HG03045 (cell line): Measurements from ENCODE around the gene HIRA.
A peak's percentile ranks its signal among the peaks of the same experiment; 100 is the strongest.
"Not testable (repeated sequence)": the region's sequence is repeated elsewhere in the genome, so short reads cannot be mapped to it uniquely, and the experiment has no call there.

ENCODE experiments used
- ATAC-seq: cut with Tn5 transposase; IDR thresholded peaks from one replicate; pipeline ENCODE4 v1.9.1; 2021; ENCODE audit warnings: mild to moderate bottlenecking, moderate library complexity; ENCODE audit not compliant: unreplicated experiment

Gene HIRA

DNA sequence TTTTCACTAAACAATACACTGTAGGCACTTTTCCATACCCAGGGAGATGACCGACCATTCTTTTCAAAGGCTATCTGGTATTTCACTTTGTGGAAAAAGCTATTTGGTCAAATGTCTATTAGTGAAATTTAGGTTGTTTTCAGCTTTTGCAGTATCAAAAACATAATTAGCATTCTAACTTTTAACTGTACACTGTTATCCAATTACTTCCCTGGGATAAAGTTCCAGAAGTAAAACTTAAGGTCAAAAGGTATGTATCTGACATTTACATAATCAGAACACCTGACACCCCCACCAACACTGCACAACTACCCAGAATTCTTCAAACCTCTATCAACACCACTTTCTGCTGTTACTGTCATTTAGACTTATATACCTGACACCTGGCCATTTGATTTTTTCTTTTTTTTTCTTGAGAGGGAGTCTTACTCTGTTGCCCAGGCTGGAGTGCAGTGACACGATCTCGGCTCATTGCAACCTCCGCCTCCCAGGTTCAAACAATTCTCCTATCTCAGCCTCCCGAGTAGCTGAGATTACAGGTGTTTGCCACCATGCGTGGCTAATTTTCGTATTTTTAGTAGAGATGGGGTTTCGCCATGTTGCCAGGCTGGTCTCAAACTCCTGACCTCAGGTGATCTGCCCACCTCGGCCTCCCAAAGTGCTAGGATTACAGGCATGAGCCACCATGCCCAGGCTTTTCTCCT lies 13.9 kb upstream of the HIRA start:
- not testable (repeated sequence) for ATAC-seq

DNA sequence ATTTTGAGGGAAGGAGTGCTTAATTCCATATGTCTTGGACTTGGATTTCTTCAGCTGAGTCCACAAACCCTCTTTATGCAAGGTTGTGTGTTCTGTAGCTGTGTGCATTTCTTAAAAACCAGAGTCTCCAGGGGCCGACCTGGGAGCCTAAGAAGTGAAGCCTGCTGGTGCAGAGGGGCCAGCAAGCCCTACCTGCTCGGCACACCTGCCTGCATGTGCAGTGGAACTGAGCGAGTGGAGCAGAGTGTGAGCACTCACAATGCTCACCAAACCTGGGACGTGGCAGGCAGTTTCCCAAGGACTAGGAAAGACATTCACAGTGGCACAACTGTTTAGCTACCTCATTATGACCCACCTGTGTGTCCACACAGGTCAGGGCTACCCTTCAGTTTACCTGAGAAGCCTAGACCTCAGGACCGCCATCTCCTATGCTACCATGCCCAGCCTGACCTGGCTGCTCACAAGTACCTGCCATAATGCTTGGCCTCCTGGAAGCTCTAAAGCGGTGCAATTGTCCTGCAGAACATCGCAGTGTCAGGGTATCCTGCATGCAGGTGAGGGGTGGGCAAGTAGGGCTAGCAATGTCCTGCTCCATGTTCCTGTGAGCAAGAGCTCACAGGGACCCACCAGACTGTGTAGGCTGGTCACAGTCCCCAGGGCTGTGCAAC lies 12.1 kb upstream of the HIRA start:
- no peak for ATAC-seq

DNA sequence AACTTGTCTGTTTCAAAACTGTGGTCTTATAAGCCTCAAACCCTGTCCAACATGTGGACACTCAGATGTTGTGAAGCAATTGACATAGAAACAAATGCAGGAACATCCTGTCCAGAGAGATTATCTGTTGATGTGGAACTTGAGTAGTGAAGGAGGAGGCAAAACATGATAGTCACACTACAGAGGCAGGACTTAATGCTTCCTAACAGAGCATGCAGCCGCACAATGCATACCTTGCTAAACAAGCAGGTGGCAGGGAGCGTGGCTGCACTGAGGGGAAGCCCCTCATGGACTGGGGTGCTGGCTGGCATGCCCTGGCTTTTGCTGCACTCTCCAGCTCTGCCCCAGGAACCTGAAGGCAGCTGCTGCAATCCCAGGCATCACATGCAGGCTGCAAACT lies 10.6 kb upstream of the HIRA start:
- ATAC-seq, result no peak

DNA sequence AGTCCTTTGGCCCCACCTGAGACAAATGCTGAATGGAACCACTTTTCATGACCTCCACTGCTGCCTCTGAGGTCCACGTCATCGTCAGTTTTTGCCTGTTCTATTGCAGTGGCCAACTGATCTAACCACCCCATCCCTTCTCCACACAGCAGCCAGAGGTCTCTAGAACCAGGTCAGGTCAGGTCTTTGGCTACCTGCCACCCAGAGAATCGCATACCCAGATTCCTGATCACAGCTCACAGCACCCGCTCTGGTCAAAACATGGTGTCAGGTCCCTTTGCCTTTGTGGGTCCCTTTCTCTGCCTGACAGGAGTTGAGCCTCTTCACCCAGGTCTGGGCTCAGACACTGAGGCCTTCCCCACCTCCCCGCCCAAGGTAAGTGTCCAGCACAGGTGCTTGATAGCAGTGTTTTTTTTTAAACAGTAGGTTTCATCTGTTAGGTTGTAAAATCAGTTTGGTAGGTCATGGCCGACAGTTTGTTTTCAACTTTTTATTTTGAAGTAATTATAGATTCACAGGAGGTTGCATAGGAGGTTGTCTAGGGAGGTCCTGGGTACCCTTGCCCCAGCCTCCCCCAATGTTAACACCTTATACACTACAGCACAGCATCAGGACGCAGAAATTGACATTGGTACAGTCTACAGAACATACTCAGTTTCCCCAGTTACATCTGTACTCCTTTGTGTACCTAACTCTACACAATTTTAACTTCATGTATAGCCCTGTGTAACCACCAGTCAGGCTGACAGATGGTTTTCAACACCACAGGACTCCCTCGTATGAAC lies 9.1 kb upstream of the HIRA start:
- no peak for ATAC-seq

DNA sequence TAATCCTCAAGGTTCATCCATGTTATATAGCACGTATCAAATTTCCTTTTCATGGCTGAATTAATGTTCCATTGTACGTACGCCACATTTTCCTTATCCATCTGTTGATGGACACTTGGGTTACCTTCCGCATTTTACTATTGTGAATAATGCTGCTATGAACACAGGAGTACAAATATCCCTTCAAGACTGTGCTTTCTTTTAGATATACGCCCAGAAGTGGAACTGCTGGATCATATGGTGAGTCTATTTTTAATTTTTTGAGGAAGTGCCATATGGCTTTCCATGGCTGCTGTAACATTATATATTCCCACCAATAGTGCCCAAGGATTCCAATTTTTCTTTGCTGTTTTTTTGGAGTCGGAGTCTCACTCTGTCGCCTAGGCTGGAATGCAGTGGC lies 6.8 kb upstream of the HIRA start:
- ATAC-seq, result no peak

DNA sequence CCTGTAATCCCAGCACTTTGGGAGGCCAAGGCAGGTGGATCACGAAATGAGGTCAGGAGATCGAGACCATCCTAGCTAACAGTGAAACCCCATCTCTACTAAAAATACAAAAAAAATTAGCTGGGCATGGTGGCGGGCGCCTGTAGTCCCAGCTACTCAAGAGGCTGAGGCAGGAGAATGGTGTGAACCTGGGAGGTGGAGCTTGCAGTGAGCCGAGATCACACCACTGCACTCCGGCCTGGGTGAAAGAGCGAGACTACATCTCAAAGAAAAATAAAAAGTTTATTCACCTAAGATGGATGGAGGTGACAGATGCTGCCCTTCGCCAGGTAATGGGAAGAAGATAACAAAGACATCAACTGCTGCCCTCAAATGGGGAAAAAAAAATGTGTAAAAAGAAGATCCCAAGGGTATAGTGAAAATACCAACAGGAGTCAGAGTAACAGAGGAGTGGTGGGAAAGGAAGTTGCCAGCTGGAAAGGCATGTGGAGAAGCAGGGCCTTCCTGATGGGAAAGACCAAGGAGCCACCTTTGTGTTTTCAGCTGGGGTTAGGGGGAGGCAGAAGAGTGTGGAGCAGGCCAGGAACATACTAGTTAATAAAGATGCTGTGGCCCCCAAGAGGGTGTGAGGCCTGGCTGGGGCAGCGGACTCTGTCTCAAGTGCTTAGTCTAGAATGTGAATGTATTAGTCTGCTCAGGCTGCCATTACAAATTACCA lies 5.1 kb upstream of the HIRA start:
- ATAC-seq, result not testable (repeated sequence)

DNA sequence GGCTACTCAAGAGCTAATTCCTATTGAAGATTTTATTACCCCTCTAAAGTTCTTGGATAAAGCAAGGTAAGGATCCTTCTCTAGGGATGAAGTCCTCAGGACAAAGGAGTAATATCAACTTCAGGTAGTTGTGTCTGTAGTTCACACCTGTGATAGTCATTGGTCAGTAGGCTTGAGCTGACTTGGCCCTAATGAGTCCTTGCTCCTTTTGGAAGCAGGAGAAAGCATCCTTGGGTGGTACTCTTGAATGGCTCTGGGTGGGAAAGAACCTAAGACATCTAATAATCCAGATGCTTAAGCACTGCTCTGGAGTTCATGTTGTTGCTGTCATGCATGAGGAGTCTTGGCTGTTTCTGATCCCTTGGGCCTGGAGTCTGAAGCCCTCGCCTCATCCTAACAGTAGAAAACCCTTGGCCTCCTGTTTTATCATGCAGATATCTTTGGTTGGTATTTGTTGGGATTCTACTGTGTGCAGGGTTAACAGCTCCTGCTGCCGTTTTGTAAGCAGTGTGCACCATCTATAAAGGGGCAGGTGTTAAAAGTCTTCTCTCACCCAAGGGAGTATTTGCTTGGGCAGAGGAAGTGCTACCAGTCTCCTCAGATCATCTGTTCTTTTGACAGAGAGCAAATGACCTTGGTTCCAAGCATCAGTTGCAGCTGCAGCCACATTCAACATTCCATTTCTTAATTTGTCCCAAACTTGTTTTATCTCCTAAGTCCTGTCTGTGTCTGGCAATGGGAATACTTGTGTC lies 3.5 kb upstream of the HIRA start:
- no peak for ATAC-seq

DNA sequence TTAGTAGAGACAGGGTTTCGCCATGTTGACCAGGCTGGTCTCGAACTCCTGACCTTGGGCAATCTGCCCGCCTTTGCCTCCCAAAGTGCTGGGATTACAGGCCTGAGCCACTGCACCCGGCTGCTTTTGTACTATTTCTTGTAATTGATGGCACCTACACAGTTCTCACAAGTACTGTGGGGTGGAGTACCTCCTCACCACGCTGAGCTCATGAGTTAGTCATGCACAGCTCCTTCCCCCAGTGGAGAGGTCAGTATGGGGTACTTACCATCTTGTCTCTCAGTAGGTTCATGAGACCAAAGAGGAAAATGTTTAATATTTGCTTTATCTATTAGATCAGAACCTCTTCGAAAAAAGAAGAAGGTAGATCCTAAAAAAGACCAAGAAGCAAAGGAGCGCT lies 2.9 kb upstream of the HIRA start:
- no peak for ATAC-seq

DNA sequence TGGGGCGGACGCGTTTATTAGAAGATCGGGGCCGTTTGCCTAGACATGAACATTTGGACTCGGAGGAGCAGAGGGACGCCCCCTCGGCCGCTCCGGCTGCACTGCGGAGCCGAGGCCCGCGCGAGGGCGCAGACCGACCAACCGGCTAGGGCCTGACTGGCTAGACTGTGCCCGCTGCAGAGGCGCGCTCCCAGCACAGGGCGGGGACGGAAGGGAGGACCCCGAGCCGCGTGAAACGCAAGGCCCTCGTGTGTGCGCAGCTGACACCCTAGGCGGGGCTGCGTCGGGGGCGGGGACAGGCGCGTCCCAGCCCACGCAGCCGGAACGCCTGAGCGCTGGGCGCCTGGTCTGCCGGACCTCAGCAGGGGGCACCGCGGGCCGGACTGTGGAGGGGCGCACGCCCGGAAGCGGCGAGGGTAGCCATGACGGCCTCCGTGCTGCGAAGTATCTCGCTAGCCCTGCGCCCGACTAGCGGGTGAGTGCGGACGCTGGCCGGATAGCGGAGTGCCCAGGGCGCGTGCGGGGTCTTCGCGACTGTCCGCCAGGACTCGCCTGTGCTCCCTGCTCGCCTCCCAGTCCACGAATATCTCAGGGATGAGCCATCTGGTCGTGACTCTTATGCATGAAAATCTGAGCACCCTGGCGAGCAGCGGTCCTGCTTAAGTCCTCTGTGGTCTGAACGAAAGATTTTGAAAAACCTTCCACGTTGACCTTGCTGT lies 759 bp upstream of the HIRA start, which contains the start of gene MRPL40:
Gene MRPL40, plus strand, starts transcription at position 413 of the 719 bp plus-strand sequence. Its CDS starts 10 bp downstream, at position 423.
- peak; percentile 73 for ATAC-seq

DNA sequence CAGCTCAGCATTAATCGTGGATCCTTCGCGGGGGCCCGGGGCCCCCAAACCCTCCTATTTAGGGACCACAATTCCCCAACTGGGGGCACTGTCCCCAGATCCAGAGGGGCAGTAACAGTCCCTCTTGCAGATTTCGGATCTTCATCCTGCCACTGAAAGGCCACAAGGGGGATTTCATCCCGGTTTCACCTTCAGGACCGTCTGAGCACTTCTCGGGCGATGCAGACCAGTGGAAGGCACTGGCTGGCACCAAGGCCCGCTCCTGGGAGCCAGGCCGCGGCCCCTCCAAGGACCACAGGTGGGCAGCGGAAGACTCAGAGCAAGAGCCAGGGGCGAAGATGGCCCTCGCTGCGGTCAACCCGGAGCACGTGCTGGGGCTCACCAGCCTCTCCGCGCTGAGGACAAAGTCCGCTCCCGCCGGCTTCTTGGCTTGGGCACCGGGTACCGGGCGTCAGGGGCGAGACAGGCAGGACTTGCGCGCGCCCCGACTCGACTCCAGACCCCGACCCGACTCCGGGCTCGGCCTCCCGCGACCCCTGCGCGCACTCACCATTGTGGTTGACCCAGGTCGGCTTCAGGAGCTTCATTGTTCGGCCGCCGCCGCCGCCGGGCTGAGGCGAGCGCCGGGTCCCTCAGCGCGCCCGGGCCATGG lies 517 bp downstream of the HIRA start:
- ATAC-seq, result peak; percentile 17

DNA sequence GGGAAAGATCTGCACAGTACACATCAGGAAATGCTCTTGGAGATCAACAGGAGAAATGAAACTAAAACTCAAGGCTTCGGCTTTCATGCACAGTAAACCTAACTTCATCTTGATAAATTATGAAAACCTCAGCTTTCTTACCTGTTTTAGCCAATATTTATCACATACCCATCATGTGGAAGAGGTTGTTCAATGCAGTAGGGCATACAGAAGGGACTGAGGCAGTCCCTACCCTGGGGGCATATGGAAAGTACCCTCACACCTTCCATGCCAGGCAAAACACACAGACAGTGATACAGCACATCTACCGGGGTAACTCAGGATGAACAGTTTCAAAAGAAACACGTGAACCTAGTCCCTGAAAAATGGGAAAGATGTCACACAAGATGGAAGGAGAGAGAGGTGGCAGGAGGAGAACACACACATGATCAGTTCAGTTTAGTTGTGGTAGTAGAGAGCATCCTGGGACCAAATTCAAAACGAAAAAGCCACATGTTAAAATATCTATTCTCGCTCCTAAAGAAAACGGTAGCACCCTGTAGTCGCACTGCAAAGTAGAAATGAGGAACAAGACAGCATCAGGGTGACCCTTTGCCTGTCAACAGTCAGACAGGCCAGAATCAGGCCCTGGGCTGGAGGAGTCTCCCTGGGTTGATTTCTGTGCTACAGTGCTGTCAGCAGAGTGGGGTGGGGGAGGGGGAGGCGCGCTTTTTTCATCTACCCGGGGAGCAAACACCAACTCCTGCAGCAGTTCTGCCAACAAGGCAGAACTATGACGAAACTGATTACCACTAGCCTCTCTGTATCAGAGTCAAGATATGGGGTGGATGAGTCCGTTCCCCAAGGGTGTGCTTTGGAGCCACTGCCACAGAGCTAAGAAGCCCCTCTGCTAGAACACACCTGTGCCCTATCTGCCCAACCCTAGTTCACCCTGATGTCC lies 1.3 kb downstream of the HIRA start:
- ATAC-seq, result no peak

DNA sequence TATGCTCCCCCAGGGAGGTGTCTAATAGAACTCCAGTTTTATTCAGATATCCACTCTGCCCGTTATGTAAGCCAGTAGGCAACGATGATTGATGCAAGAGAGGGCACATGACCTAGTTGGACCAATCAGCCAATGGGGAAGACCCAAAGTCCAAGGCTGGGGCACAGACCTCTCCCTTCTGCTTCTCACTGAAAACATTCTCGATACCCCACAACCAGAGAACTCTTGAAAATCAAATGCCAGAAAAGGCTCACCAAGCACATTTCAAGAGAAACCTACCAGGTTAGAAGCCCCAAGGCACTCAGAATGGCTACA lies 7.4 kb downstream of the HIRA start:
- no peak for ATAC-seq

DNA sequence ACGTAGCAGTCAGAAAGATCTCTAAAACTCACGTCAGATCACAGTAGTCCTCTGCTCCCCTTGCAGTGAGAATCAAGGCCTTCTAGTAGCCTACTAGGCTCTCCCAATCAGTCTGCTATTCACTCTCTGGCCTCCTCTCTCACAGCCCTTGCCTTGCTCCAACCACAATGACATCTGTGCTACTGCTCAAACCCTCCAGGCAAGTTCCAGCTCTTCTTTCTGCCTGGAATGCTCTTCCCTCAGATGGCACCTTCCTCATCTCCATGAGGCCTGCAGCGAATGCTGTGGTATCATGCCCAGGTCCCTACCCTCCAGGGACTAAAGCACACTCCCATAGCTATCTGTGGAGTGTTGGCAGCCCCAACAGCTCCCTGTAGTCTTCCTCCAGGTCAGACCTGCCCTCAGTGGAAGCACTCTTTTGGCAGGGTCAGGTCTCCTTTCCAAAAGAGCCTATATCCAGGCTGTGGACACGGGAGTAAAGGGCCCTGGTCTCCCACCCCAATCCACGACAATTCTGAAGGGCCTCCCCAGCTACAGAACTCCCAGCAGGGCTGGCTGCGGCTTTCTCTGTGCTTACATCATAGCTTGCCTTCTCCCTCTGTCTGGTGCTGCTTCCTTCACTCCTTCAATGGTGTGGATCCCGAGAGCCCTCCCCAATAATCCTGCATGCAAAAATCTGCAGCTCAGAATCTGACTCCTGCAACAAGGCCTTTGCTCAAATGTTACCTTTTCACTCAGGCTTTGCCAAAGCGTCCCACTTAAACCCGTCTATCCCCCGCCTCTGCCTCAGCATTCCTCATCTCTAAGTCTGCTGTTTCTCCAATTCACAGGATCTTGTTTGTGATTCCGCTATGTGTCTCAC lies 8.9 kb downstream of the HIRA start:
- ATAC-seq, result no peak

DNA sequence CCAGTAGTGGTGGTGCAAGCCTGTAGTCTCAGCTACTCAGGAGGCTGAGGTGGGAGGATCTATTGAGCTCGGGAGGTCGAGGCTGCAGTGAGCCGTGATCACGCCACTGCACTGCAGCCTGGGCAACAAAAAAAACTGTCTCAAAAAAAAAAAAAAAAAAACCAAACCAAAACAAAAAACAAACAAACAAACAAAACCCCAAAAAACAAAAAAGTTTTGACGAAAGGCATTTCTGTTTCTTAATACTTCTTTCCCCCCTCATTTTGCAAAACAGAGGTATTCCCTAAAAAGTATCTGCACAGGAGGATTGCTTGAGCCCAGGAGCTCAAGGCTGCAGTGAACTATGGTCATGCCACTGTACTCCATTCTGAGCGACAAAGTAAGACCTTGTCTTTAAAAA lies 11.2 kb downstream of the HIRA start:
- ATAC-seq, result no peak

DNA sequence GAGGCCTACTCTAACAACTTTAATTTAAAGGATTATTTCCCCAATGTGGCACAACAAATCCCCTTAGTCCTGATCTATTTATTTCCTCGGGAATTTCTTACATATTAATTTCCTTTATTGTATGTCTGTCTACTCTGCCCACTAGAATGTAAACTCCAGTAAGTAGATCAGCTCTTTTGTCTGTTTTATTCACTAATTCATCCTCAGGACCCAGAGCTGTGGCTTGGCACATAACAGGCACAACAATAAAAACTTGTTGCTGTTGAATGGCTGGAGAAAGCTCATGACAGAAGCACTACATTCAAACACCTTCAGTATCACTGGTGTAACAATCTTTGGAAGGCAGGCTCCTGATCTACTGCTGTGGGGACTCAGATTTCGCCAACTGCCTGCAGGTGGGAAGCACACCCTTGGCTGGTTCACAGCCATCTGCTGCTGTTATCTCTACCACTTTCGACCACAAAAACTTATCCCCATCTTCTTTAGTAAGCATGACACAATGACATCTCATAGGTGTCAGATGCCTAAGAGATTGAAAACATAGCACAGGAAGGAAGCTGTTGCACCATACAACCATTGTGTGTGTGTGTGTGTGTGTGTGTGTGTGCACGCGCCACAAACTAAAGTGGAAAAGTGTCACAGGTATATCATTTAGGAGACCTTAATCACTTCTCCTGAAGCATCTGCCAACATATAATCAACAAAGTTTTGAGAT lies 11.9 kb downstream of the HIRA start:
- ATAC-seq, result no peak

DNA sequence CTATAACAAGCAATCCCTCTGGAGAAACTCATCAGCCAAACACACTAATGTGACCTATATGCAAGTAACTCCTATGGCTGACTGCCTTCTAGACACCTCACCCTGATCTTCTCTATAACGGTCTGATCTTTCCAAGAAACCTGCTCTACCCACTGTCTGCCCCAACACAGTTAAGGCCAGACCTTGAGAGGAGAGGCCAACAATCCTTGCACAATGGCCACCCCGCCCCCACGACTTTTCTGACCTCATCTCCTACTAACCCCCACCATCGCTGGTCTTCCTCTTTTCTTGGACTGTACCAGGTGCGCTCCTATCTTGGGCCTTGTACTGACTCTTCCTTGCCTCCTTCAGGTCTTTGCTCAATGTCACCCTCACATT lies 12.5 kb downstream of the HIRA start:
- ATAC-seq, result no peak

DNA sequence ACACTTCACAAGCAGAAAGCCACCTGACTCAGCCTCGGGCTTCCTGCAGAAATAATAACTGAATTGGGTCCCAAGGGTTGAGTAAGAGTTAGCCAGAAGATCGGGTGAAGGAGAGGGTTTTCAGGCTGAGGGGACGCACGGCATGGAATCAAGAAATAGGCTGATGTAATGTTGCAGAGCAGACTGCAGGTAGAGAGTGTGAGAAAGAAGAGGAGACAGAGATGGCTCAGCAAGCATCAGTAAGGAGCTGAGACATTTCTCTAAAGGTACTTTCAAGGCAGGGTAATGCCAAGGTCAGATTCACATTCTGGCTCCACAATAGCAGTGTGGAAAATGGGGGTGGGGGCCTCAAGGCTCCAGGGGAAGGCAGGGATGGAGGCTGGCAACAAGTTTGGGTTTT lies 18.6 kb downstream of the HIRA start:
- ATAC-seq, result no peak
